Left lung (tissue), 10 donors: ENCODE results near the gene GRK1. TPM values are rescaled to one million over a fixed set of nuclear protein-coding genes. Genes with fewer than 3 reads are reported as not detected.
A peak's percentile ranks its signal among the peaks of the same experiment; 100 is the strongest.

ENCODE experiments used
- ATAC-seq: fragments of 200-7000 bp; cut with Tn5 transposase; one replicate; pipeline ENCODE4 v1.9.1; 2020; ENCODE audit warnings: moderate library complexity
- DNase-seq, 4 donors: peaks; one replicate each; pipeline ENCODE4 v3.0.0-alpha.2; 2013 to 2020
- H3K27ac ChIP-seq, 2 donors: fragments of 200-600 bp; sonication (generic) in 1 of 2; one replicate each; pipeline versions ENCODE4 v1.5.0 to v1.8.0; 2020 to 2021
- H3K27me3 ChIP-seq, 2 donors: fragments of 200-600 bp; sonication (generic) in 1 of 2; one replicate each; pipeline versions ENCODE4 v1.5.0 to v1.8.0; 2020 to 2021
- H3K36me3 ChIP-seq, 2 donors: fragments of 200-600 bp; sonication (generic) in 1 of 2; one replicate each; pipeline versions ENCODE4 v1.5.0 to v1.8.0; 2020 to 2021
- H3K4me1 ChIP-seq, 2 donors: fragments of 200-600 bp; one replicate each; pipeline ENCODE4 v1.8.0; 2021
- H3K4me3 ChIP-seq, 2 donors: fragments of 200-600 bp; sonication (generic) in 1 of 2; one replicate each; pipeline versions ENCODE4 v1.5.0 to v1.8.0; 2020 to 2021; ENCODE audit warnings: mild to moderate bottlenecking in 1 of 2
- H3K9me3 ChIP-seq, 2 donors: fragments of 200-600 bp; sonication (generic) in 1 of 2; one replicate each; pipeline versions ENCODE4 v1.5.0 to v1.8.0; 2020 to 2021
- CTCF ChIP-seq, 2 donors: fragments of 200-600 bp; sonication (generic) in 1 of 2; IDR thresholded peaks; one replicate each; pipeline versions ENCODE4 v1.5.0 to v1.8.0; 2021; ENCODE audit warnings: antibody characterized with exemption in 2 of 2
- intact Hi-C, 2 donors: fragments of 100-400 bp; cut with DNase I; formaldehyde crosslinking; loops; one replicate each; pipeline versions ENCODE4 v1.11.2 to v1.14.2; 2022
- polyA plus RNA-seq, 6 donors: library from polyadenylated mRNA; unstranded; fragments of 120-200 nt; gene quantifications; one replicate each; pipeline ENCODE4 v1.2.1, GENCODE V29; 2013; ENCODE audit not compliant: insufficient read length in 6 of 6
- total RNA-seq, 2 donors: library from RNA; stranded (reverse); fragmentation: NEBNext Ultra II Directional; extraction: Animal tissue kit (Norgen Biotek cat#: 25700); gene quantifications; one replicate each; pipeline ENCODE4 v1.2.1, GENCODE V29; 2021
- donor health status: DM: no; HTN: yes; CAD: no.
- donor health status: DM: no; HTN: no; CAD: no.

The GRK1 gene
- total and polyA plus RNA-seq, 8 donors, result 0.21 to 3.1 (median 1.2) TPM; not detected in 1

- Histone ChIP-seq H3K36me3 (no peaks in the 10 kb centered on the region), H3K4me3 (no peak overlapping the region), H3K27me3 (peaks cover 0 to 50% of the 10 kb centered on the region in 2 donors), H3K4me1 (peaks cover 0 to 33% of the 10 kb centered on the region in 2 donors), H3K27ac (no peak overlapping the region), H3K9me3 (no peaks in the 10 kb centered on the region)
- no peak for TF ChIP-seq CTCF (IDR thresholded peaks at IDR 0.05)
- DNase-seq (peak in 1 of 4 donors; percentile 56), ATAC-seq (no peak)
- intact Hi-C loops, result no loop called here
Observed at GRCh38 chr13:113739527-113740285, 72.7 kb downstream of the GRK1 start.

GRCh38 chr13:113740286-113740556 lies 73.2 kb downstream of the GRK1 start:
- peaks cover 0 to 33% of the 10 kb centered on the region in 2 donors for H3K4me1 ChIP-seq
- no peaks in the 10 kb centered on the region for H3K9me3 ChIP-seq
- intact Hi-C loops, result no loop called here
- H3K36me3 ChIP-seq, result no peaks in the 10 kb centered on the region
- peaks cover 0 to 50% of the 10 kb centered on the region in 2 donors for H3K27me3 ChIP-seq
- TF ChIP-seq CTCF (IDR thresholded peaks at IDR 0.05), result no peak
- H3K4me3 ChIP-seq, result no peak overlapping the region
- H3K27ac ChIP-seq, result no peak overlapping the region
- DNase-seq, result peak in 1 of 4 donors; percentile 54
- no peak for ATAC-seq

DNA sequence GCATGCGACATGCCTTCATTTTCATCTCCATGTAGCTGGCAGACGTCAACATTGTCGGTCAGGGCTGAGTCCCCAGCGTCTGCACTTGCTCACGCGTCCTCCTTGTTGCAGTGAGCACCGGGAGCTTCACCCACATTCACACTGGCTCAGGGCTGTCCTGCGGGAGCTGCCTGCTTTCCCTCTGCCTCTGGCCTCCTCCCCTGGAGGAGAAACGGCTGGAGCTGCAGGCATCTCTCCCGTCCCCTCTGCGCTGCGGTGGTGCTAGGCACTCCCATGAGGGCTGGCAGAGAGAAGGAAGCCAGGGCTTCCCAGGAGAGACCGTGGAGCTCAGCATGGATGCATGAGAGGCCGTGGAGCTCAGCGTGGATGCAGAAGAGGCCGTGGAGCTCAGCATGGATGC lies 73.6 kb downstream of the GRK1 start:
- Histone ChIP-seq H3K4me1 (peaks cover 0 to 33% of the 10 kb centered on the region in 2 donors), H3K27me3 (peaks cover 0 to 50% of the 10 kb centered on the region in 2 donors), H3K9me3 (no peaks in the 10 kb centered on the region), H3K27ac (no peak overlapping the region), H3K4me3 (no peak overlapping the region), H3K36me3 (no peaks in the 10 kb centered on the region)
- intact Hi-C loops, result no loop called here
- no peak for ATAC-seq
- TF ChIP-seq CTCF (IDR thresholded peaks at IDR 0.05), result no peak
- DNase-seq, result peak in 1 of 4 donors; percentile 39

DNA sequence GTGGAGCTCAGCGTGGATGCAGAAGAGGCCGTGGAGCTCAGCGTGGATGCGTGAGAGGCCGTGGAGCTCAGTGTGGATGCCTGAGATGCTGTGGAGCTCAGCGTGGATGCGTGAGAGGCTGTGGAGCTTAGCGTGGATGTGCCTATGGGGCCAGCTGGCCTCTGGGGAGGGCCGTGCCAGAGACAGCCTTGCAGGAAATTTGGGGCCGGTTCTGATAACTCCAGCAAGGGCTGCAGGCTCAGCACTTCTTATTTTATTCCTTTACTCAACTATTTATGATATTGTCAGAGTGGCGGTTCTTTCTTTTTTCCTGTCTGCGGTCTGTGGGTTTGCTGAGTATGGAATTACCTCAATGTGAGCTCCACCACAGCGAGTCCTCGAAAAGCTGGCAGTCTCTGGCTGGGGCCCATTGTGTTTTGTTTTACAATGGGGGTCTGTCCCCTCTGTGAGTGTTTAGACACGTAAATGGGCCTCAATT lies 74.2 kb downstream of the GRK1 start:
- intact Hi-C loops, result no loop called here
- ATAC-seq (no peak), DNase-seq (peak in 1 of 4 donors; percentile 49)
- no peaks in the 10 kb centered on the region for H3K36me3 ChIP-seq
- H3K27ac ChIP-seq, result no peak overlapping the region
- H3K4me1 ChIP-seq, result peaks cover 0 to 29% of the 10 kb centered on the region in 2 donors
- no peaks in the 10 kb centered on the region for H3K9me3 ChIP-seq
- TF ChIP-seq CTCF (IDR thresholded peaks at IDR 0.05), result no peak
- peaks cover 0 to 50% of the 10 kb centered on the region in 2 donors for H3K27me3 ChIP-seq
- H3K4me3 ChIP-seq, result no peak overlapping the region

DNA sequence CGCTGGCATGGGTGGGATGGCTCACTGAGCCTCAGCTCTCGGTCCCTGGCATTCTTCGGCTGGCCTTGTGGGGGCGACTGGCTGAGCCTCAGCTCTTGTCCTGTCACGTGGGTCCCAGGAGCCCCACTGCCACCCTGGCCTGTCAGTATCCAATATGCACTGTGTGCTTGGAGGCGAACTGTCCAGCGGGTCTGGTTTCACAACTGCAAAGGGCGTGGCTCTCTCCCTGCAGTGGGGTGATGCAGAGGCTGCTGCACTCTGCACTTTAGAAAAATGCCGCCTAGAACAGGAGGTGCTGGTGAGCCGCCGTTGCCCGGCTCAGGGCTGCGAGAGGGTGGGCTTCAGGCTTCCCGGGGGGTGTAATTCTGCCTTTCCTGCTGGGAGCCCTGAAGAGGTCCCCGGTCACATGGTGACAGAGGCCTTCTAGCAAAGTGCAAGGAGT lies 75.0 kb downstream of the GRK1 start:
- peaks cover 0 to 22% of the 10 kb centered on the region in 2 donors for H3K4me1 ChIP-seq
- peak; percentile 13 to 85 (median 66) for DNase-seq
- TF ChIP-seq CTCF (IDR thresholded peaks at IDR 0.05), result no peak
- peak; percentile 93 for ATAC-seq
- no peaks in the 10 kb centered on the region for H3K36me3 ChIP-seq
- no peak overlapping the region for H3K4me3 ChIP-seq
- intact Hi-C loops, result no loop called here
- H3K27me3 ChIP-seq, result peaks cover 0 to 50% of the 10 kb centered on the region in 2 donors
- no peaks in the 10 kb centered on the region for H3K9me3 ChIP-seq
- H3K27ac ChIP-seq, result no peak overlapping the region
